D721Med (cell line): ENCODE results near the gene TMEM260.
A peak's percentile ranks its signal among the peaks of the same experiment; 100 is the strongest.

Experiments used
- DNase-seq: peaks from one replicate; pipeline ENCODE4 v3.0.0; 2011; ENCODE audit warnings: low spot score; ENCODE audit not compliant: insufficient read length
- FAIRE-seq: peaks from 2 replicates; lab custom pipeline; 2011; peaks lifted over from hg19 to GRCh38; lab: Jason Lieb, UNC
- CTCF ChIP-seq: IDR thresholded peaks from 2 replicates; pipeline ENCODE4 v1.5.1; 2012; ENCODE audit warnings: mild to moderate bottlenecking, control low read depth; ENCODE audit not compliant: insufficient read depth; ENCODE audit errors: missing control alignments

TMEM260 gene

GRCh38 chr14:56657604-56658003 is 78.0 kb downstream of the TMEM260 start:
- FAIRE-seq (peak; percentile 58), DNase-seq (no peak)
- TF ChIP-seq CTCF = no peak

DNA sequence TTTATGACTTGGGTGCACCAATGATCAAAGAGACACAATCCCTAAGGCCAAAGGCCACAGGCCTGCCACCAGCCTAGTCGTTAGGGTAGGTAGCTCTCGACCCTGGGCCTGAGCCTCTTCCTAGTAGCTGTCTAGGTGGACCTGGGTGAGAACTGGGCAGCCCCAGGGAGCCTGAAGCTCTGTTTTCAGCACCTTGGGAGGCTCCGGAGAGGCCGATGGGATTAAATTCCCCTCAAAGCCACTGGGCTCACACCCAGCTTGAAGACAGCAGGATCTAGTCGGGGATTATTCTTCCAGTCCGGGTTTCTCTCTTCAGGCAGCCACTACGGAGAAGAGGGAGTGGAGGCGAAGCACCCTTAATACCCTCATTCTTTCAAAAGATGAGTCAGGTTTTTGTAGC is 79.8 kb downstream of the TMEM260 start:
- FAIRE-seq (peak; percentile 76), DNase-seq (peak; percentile 56)
- no peak for TF ChIP-seq CTCF

GRCh38 chr14:56659964-56660551 is 80.5 kb downstream of the TMEM260 start:
- DNase-seq (no peak), FAIRE-seq (peak; percentile 98)
- TF ChIP-seq CTCF = peak; percentile 95

- DNase-seq (no peak), FAIRE-seq (peak; percentile 53)
These were observed 81.2 kb downstream of the TMEM260 start for GRCh38 chr14:56660677-56661389.

DNA sequence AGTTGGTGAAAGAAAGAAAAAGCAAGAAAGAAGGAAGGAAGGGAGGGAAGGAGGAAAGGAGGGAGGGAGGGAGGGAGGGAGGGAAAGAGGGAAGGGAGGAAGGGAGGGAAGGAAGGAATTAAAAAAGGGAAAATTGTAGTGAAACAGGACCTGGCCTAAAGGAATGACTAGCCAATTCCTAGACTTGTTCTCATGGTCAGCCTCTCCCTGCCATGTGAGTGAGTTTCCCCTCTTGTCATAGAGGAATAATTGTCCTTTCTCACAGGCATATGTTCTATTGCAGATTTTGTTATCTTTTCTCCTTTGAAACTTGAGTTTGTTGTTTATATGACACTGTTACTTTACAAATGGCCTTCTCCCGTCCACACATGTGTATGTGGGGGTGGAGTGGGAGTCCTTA is 81.9 kb downstream of the TMEM260 start:
- TF ChIP-seq CTCF = no peak
- FAIRE-seq (no peak), DNase-seq (no peak)

More at GRCh38 chr14:56660677-56661389, 81.2 kb downstream of the TMEM260 start:
- TF ChIP-seq CTCF = no peak

GRCh38 chr14:56664811-56665421 is 85.3 kb downstream of the TMEM260 start:
- no peak for FAIRE-seq
- no peak for DNase-seq
- TF ChIP-seq CTCF = no peak
